ENCODE results near the gene KRTAP9-8.
"Not testable (repeated sequence)": the region's sequence is repeated elsewhere in the genome, so short reads cannot be mapped to it uniquely, and the experiment has no call there.

KRTAP9-8 gene

GRCh38 chr17:41237949-41238437 is at the start of gene KRTAP9-8:
Gene KRTAP9-8, plus strand, starts transcription at chr17:41237999. Its CDS starts 53 bp downstream, at chr17:41238052.
- not testable (repeated sequence) for DNase-seq (ENCODE audit: extremely low read depth in 1 of 2, low read depth in 1 of 2)

- DNase-seq (ENCODE audit: extremely low read depth in 1 of 2, low read depth in 1 of 2) = not testable (repeated sequence)
These were observed 47.9 kb upstream of the KRTAP9-8 start, which contains the start of gene KRTAP9-1 for GRCh38 chr17:41189837-41190318. Gene KRTAP9-1, plus strand, starts transcription at chr17:41189887. Its CDS starts 0 bp downstream, at chr17:41189887.

- no peak for DNase-seq (ENCODE audit: extremely low read depth in 1 of 2, low read depth in 1 of 2)
These were observed 47.5 kb upstream of the KRTAP9-8 start for GRCh38 chr17:41190328-41190727.

DNA sequence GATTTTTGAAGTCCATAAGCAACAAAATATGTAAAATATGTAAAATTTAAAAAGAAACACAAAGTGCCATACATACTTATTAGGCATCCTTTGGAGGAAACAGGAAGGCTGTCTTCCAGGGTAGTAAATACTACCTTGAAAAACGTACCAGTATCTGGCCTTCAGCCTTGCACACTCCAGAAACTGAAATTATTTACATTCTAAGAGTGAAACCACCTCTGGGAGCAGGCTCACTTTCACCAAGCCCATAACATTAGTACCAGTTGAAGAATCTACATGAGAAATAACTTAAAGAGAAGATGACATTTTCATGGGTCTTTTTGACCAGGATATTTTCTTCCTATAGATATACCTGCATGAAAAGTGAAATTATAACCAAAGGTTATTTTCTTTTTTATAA is 41.7 kb upstream of the KRTAP9-8 start:
- no peak for DNase-seq (ENCODE audit: extremely low read depth in 1 of 2, low read depth in 1 of 2)

- DNase-seq (ENCODE audit: extremely low read depth in 1 of 2, low read depth in 1 of 2) = no peak
These were observed 38.2 kb upstream of the KRTAP9-8 start for GRCh38 chr17:41199421-41200078.

DNA sequence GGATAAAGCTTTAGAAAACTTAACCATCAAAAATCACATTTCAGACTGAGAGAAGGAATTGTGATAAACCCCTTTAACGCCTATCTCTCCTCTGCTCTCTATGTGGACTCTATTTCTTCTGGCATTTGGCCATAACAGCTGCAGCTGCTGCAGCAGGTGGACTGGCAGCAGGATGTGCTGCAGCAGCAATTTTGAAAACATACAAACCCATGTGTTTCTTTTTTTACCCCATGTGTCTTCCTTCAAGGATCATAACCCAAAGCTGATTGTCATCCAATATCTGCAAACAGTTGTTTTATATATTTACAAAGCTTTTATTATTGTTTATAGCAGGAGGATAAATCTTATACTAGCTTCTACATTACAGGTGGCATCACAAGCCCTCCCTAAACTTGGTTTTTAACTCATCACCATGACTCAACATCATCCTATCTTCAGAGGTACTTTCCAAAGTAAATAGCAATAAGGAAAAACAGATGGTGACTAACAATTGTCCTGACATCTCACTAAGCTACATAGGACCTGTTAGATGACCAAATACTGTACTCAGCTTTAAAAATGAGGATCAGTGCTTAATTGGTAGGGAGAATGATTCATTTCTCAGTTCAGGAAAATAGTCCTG is 25.8 kb upstream of the KRTAP9-8 start:
- no peak for DNase-seq (ENCODE audit: extremely low read depth in 1 of 2, low read depth in 1 of 2)

DNA sequence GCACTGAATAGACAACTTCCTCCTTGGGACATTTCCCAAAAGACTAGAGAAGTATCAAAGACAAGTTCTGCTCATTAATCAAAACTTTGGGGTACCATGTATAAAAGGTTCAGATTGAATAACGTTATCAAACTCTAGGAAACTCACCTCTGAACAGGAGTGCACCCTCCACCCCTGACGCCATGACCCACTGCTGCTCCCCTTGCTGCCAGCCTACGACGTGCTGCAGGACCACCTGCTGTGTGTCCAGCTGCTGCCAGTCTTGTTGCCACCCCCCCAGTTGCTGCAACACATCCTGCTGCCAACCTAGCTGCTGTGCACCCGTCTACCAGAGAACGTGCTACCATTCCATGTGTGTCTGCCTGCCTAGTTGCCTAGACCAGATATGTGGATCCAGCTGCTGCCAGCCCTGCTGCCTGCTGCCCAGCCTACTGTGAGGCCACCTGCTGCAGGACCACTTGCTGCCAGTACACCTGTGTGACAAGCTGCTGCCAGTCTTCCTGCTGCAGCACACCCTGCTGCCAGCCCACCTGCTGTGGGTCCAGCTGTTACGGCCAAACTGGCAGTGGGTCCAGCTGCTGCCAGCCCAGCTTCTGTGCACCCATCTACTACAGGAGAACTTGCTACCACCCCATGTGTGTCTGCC is 25.2 kb upstream of the KRTAP9-8 start:
- no peak for DNase-seq (ENCODE audit: extremely low read depth in 1 of 2, low read depth in 1 of 2)

- DNase-seq (ENCODE audit: extremely low read depth in 1 of 2, low read depth in 1 of 2) = no peak
These were observed 22.1 kb upstream of the KRTAP9-8 start for GRCh38 chr17:41215681-41216080.

- DNase-seq (ENCODE audit: extremely low read depth in 1 of 2, low read depth in 1 of 2) = no peak
These were observed 14.0 kb upstream of the KRTAP9-8 start for GRCh38 chr17:41223821-41224220.

- DNase-seq (ENCODE audit: extremely low read depth in 1 of 2, low read depth in 1 of 2) = no peak
These were observed 11.7 kb upstream of the KRTAP9-8 start for GRCh38 chr17:41226051-41226450.

DNA sequence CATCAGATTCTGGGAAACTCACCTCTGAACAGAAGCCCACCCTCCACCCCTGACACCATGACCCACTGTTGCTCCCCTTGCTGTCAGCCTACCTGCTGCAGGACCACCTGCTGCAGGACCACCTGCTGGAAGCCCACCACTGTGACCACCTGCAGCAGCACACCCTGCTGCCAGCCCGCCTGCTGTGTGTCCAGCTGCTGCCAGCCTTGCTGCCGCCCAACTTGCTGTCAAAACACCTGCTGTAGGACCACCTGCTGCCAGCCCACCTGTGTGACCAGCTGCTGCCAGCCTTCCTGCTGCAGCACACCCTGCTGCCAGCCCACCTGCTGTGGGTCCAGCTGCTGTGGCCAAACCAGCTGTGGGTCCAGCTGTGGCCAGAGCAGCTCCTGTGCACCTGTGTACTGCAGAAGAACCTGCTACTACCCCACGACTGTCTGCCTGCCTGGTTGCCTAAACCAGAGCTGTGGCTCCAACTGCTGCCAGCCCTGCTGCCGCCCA is 11.2 kb upstream of the KRTAP9-8 start, which contains the start of gene KRTAP9-2:
Gene KRTAP9-2, plus strand, starts transcription at position 51 of the 498 bp plus-strand sequence. Its CDS starts 7 bp downstream, at position 58.
- not testable (repeated sequence) for DNase-seq (ENCODE audit: extremely low read depth in 1 of 2, low read depth in 1 of 2)

- DNase-seq (ENCODE audit: extremely low read depth in 1 of 2, low read depth in 1 of 2) = no peak
These were observed 7.7 kb upstream of the KRTAP9-8 start for GRCh38 chr17:41230094-41230493.

- DNase-seq (ENCODE audit: extremely low read depth in 1 of 2, low read depth in 1 of 2) = no peak
These were observed 6.1 kb upstream of the KRTAP9-8 start for GRCh38 chr17:41231731-41232130.

GRCh38 chr17:41232399-41233105 is 5.2 kb upstream of the KRTAP9-8 start, which contains the start of gene KRTAP9-3:
Gene KRTAP9-3, plus strand, starts transcription at chr17:41232449. Its CDS starts 53 bp downstream, at chr17:41232502.
- not testable (repeated sequence) for DNase-seq (ENCODE audit: extremely low read depth in 1 of 2, low read depth in 1 of 2)

- DNase-seq (ENCODE audit: extremely low read depth in 1 of 2, low read depth in 1 of 2) = not testable (repeated sequence)
These were observed 683 bp upstream of the KRTAP9-8 start for GRCh38 chr17:41237116-41237515.

- not testable (repeated sequence) for DNase-seq (ENCODE audit: extremely low read depth in 1 of 2, low read depth in 1 of 2)
These were observed 9.4 kb downstream of the KRTAP9-8 start for GRCh38 chr17:41246995-41247787.

DNA sequence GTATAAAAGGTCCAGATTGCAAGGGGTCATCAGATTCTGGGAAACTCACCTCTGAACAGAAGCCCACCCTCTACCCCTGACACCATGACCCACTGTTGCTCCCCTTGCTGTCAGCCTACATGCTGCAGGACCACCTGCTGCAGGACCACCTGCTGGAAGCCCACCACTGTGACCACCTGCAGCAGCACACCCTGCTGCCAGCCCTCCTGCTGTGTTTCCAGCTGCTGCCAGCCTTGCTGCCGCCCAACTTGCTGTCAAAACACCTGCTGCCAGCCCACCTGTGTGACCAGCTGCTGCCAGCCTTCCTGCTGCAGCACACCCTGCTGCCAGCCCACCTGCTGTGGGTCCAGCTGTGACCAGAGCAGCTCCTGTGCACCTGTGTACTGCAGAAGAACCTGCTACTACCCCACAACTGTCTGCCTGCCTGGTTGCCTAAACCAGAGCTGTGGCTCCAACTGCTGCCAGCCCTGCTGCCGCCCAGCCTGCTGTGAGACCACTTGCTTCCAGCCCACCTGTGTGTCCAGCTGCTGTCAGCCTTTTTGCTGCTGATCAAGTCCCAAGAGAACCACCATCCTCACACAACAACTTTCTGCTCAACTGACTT is 11.9 kb downstream of the KRTAP9-8 start, which contains the start of gene KRTAP9-4:
Gene KRTAP9-4, plus strand, starts transcription at position 51 of the 604 bp plus-strand sequence. Its CDS starts 34 bp downstream, at position 85.
- DNase-seq (ENCODE audit: extremely low read depth in 1 of 2, low read depth in 1 of 2) = not testable (repeated sequence)

DNA sequence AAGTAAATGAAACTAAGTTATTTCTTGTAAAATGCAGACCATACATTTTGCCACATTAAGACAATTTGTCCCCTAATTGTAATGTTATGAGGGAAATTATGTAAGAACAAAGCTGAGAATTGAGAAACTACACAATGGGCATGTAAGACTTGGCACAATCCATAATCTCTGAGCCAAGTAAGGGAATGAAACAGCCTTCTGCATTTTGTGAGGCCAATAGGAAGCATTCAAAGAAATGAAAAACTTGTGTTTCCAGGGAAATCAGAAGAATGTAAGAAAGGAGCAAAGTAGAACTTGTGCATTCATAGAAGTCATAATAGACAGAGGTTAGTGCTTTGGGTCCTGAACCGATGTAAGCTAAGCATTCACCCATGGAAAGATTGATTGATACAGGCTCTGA is 13.5 kb downstream of the KRTAP9-8 start:
- DNase-seq (ENCODE audit: extremely low read depth in 1 of 2, low read depth in 1 of 2) = no peak

- no peak for DNase-seq (ENCODE audit: extremely low read depth in 1 of 2, low read depth in 1 of 2)
These were observed 17.1 kb downstream of the KRTAP9-8 start for GRCh38 chr17:41254861-41255260.

All from stimulated activated CD8-positive, alpha-beta memory T cell treated with anti-CD3 and anti-CD28 coated beads, Interleukin-7, amount 100 ng/mL, for 48 hours (primary cell).